Endothelial cell of umbilical vein (primary cell): Measurements from ENCODE around the gene SCD. TPM values are rescaled to one million over a fixed set of nuclear protein-coding genes. Genes with fewer than 3 reads are reported as not detected.
A peak's percentile ranks its signal among the peaks of the same experiment; 100 is the strongest.

Experiments used
- BruUV-seq: library from RNA; stranded (reverse); fragments of 400-500 nt; replicated peaks from 2 replicates; lab custom pipeline; 2021; lab: Mats Ljungman, UMichigan
- CTCF ChIA-PET: fragments of 300-600, 350-600 bp; sonication (Branson Sonifier 250); formaldehyde crosslinking; loops from one replicate; lab custom pipeline; 2021; ENCODE audit warnings: antibody characterized with exemption, inconsistent platforms; lab: Charles Lee
- POLR2A ChIA-PET: fragments of 300-600, 350-600 bp; sonication (Branson Sonifier 250); formaldehyde crosslinking; loops from one replicate; lab custom pipeline; 2021; ENCODE audit warnings: antibody characterized with exemption, inconsistent platforms; lab: Charles Lee
- DNase-seq: peaks from one replicate; pipeline ENCODE4 v3.0.0-alpha.2; 2011; ENCODE audit warnings: low read depth, low spot score
- FAIRE-seq: peaks from 2 replicates; lab custom pipeline; 2011; peaks lifted over from hg19 to GRCh38; lab: Jason Lieb, UNC
- H2AFZ ChIP-seq: 2 replicates; pipeline ENCODE4 v1.6.0; 2012; ENCODE audit warnings: low read depth, low read length, control low read depth, inconsistent platforms
- H3K27ac ChIP-seq: 2 replicates; pipeline ENCODE4 v1.5.1; 2011; ENCODE audit warnings: low read depth, mild to moderate bottlenecking, control low read depth, low read length, moderate library complexity; ENCODE audit not compliant: insufficient read depth
- H3K27me3 ChIP-seq, 2 experiments: 2 replicates each; pipeline versions ENCODE4 v1.6.0 to v1.6.1; 2011; ENCODE audit warnings: low read length in 2 of 2, mixed read lengths in 1 of 2; ENCODE audit not compliant: control insufficient read depth in 2 of 2, insufficient read depth in 2 of 2
- H3K36me3 ChIP-seq, 2 experiments: 2 replicates in 1 of 2; 3 replicates in 1 of 2; pipeline ENCODE4 v1.5.1; 2011; ENCODE audit warnings: low read length in 2 of 2, mild to moderate bottlenecking in 1 of 2, moderate library complexity in 1 of 2; ENCODE audit not compliant: control insufficient read depth in 2 of 2, insufficient read depth in 2 of 2; ENCODE audit errors: extremely low read depth in 1 of 2
- H3K4me1 ChIP-seq: 3 replicates; pipeline ENCODE4 v1.5.1; 2011; ENCODE audit warnings: mild to moderate bottlenecking, low read length; ENCODE audit not compliant: control insufficient read depth, insufficient read depth; ENCODE audit errors: extremely low read depth
- H3K4me2 ChIP-seq: 2 replicates; pipeline ENCODE4 v1.6.1; 2011; ENCODE audit warnings: low read length, control low read depth, mixed read lengths; ENCODE audit not compliant: insufficient read depth
- H3K4me3 ChIP-seq, 3 experiments: fragments of 200-600 bp in 1 of 3; sonication (generic), shearing (Covaris generic) in 1 of 3; replicated peaks in 1 of 3; 2 replicates each; pipeline ENCODE4 v1.5.1; 2011 to 2016; ENCODE audit warnings: control low read depth in 3 of 3, low read length in 3 of 3, mild to moderate bottlenecking in 2 of 3, inconsistent platforms in 1 of 3, low read depth in 1 of 3, moderate library complexity in 1 of 3; ENCODE audit not compliant: insufficient read depth in 1 of 3
- H3K79me2 ChIP-seq: 2 replicates; pipeline ENCODE4 v1.6.0; 2012; ENCODE audit warnings: low read length, inconsistent platforms; ENCODE audit not compliant: control insufficient read depth, insufficient read depth
- H3K9ac ChIP-seq: replicated peaks from 2 replicates; pipeline ENCODE3; 2011; ENCODE audit warnings: low read length, control low read depth; ENCODE audit not compliant: insufficient read depth; ENCODE audit errors: extremely low read depth
- H3K9me1 ChIP-seq: replicated peaks from 3 replicates; pipeline ENCODE4 v1.6.0; 2011; ENCODE audit warnings: mild to moderate bottlenecking, low read length; ENCODE audit not compliant: control insufficient read depth, insufficient read depth; ENCODE audit errors: extremely low read depth
- H3K9me3 ChIP-seq: replicated peaks from 2 replicates; pipeline ENCODE4 v1.5.1; 2012; ENCODE audit warnings: low read length, inconsistent platforms; ENCODE audit not compliant: control insufficient read depth, insufficient read depth
- H4K20me1 ChIP-seq: replicated peaks from 2 replicates; pipeline ENCODE3; 2011; ENCODE audit warnings: mild to moderate bottlenecking, low read length; ENCODE audit not compliant: control insufficient read depth, insufficient read depth; ENCODE audit errors: extremely low read depth
- CTCF ChIP-seq, 2 donors: IDR thresholded peaks; 1 replicate in 1 of 2; 2 replicates in 1 of 2; pipeline ENCODE4 v1.5.1; 2011; ENCODE audit warnings: low read length in 2 of 2, mild to moderate bottlenecking in 2 of 2, moderate library complexity in 2 of 2, control low read depth in 1 of 2, inconsistent platforms in 1 of 2, low read depth in 1 of 2; ENCODE audit not compliant: insufficient read depth in 1 of 2; ENCODE audit errors: extremely low read depth in 1 of 2
- EZH2 ChIP-seq: IDR thresholded peaks from 2 replicates; pipeline ENCODE4 v1.6.1; 2012; ENCODE audit warnings: borderline replicate concordance, low read depth, mild to moderate bottlenecking, moderate library complexity, low read length, inconsistent platforms; ENCODE audit not compliant: severe bottlenecking
- GATA2 ChIP-seq: IDR thresholded peaks from 2 replicates; pipeline ENCODE4 v1.7.0; 2011; ENCODE audit warnings: low read depth, mild to moderate bottlenecking, moderate library complexity, mixed read lengths, low read length; ENCODE audit not compliant: insufficient read length, insufficient read depth
- JUN ChIP-seq: IDR thresholded peaks from 2 replicates; pipeline ENCODE4 v1.6.1; 2011; ENCODE audit warnings: borderline replicate concordance, low read depth; ENCODE audit not compliant: insufficient read length, insufficient read depth
- POLR2AphosphoS5 ChIP-seq: IDR thresholded peaks from 2 replicates; pipeline ENCODE4 v1.6.1; 2012; ENCODE audit warnings: low read depth, mild to moderate bottlenecking, control low read depth, low read length, moderate library complexity; ENCODE audit not compliant: insufficient read depth
- dilution Hi-C: fragments of 300-500 bp; cut with MboI; formaldehyde crosslinking; loops from one replicate; pipeline ENCODE4 v1.15.0; 2019; ENCODE audit warnings: low sequenced_read_pairs; ENCODE audit not compliant: extremely low pct_ligation_motif_present
- intact Hi-C: fragments of 100-400 bp; cut with micrococcal nuclease; formaldehyde crosslinking; loops from one replicate; pipeline ENCODE4 v1.10.0; 2022
- polyA plus RNA-seq, 4 experiments: library from polyadenylated mRNA; depleted of rRNA in 3 of 4; stranded (reverse) in 3 of 4; unstranded in 1 of 4; fragments of >200 nt; gene quantifications; 2 replicates each; pipeline versions ENCODE4 v1.2.1 to v1.2.3, GENCODE V29; 2011 to 2012; ENCODE audit warnings: missing spikeins in 1 of 4
- total RNA-seq: library from RNA; stranded (reverse); gene quantifications from 2 replicates; pipeline ENCODE4 v1.2.3, GENCODE V29; 2021

Gene SCD
- total and polyA plus RNA-seq, 2 donors (not counting 3 experiments of a cell fraction or from before 2014, with no cell fraction given) = 258 to 426 TPM

GRCh38 chr10:100348389-100348927 lies 1.4 kb downstream of the SCD start:
- dilution Hi-C loops (no loop called here), intact Hi-C loops (loop anchor here (5.0 kb wide), 1 partner anchor 61 kb away; the partner anchor contains the start of gene BLOC1S2)
- peaks cover 9% of the 10 kb centered on the region for H4K20me1 ChIP-seq
- no peaks in the 10 kb centered on the region for H3K9me3 ChIP-seq
- ChIA-PET POLR2A (interaction anchor here (2.1 kb wide), 1 partner anchor 25 kb away, joined by 6 read pairs; no protein-coding TSS in a partner anchor), CTCF (interaction anchor here (1.0 to 6.4 kb wide), 13 partner anchors 10 to 530 kb away, joined by 3 to 49 read pairs (median 6); no protein-coding TSS in a partner anchor)
- peaks cover 10 to 23% of the 10 kb centered on the region in 2 experiments for H3K36me3 ChIP-seq
- peaks cover 63% of the 10 kb centered on the region for H3K79me2 ChIP-seq
- no peak overlapping the region for H3K27ac ChIP-seq
- H3K9ac ChIP-seq = peak overlapping the region; percentile 32
- TF ChIP-seq JUN (no peak), EZH2 (no peak), POLR2AphosphoS5 (no peak), CTCF (IDR thresholded peaks at IDR 0.05; ENCODE audit: extremely low read depth in 1 of 2, insufficient read depth in 1 of 2, low read depth in 1 of 2, low read length in 2 of 2) (no peak), GATA2 (no peak)
- no peak for DNase-seq
- peaks cover 43% of the 10 kb centered on the region for H3K4me1 ChIP-seq
- peak; percentile 68 for FAIRE-seq
- no peaks in the 10 kb centered on the region for H3K27me3 ChIP-seq
- no peaks in the 10 kb centered on the region for H3K9me1 ChIP-seq
- H3K4me3 ChIP-seq = peak overlapping the region; percentile 85 to 87 (median 85)
- no peak overlapping the region for H2AFZ ChIP-seq
- BruUV-seq = no TSS peak
- peak overlapping the region; percentile 81 for H3K4me2 ChIP-seq
